Cerebellar cortex (tissue), 1 donor: ENCODE measurements around the gene SLC39A11.
A peak's percentile ranks its signal among the peaks of the same experiment; 100 is the strongest.

Experiments used
- DNase-seq: peaks from one replicate; pipeline ENCODE4 v3.0.0-alpha.2; 2015; ENCODE audit warnings: low spot score

SLC39A11 gene

GRCh38 chr17:72615627-72615991 lies 476.9 kb downstream of the SLC39A11 start:
- no peak for DNase-seq

DNA sequence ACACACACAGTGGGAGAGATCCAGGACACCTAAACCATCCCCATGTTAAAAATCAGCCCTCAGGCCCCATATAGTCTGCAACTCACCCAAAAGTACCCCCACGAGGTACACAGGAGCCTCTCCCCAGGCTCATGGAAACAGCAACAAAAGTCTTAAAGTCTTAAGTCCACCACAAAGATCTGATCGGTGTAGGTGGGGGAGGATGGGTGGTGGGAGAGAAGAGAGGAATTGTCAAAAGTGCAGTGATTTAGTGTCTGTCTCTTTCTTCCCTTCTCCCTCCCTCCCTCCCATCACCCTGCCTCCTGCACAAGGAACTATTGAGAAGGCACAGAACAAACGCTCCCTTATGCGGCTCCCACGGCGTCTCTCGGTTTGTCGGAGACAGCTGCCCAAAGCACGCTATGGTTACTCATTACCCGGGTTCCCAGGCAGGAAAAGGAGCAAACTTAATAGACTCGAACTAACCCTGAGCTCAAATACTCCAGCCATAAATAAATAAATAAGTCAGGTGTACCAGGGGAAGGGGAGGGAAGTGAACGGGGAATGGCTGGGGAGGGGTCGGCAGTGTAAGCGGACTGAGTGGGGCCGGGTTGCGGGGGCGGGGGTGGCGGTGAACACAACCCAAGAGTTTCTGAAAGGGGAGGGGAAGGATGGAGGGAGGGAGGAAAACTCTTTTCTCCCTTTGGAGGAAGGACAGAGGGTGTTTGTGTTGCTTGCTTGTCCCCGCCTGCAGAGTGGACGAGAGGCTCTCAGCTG lies 477.4 kb downstream of the SLC39A11 start:
- peak; percentile 4 for DNase-seq

DNA sequence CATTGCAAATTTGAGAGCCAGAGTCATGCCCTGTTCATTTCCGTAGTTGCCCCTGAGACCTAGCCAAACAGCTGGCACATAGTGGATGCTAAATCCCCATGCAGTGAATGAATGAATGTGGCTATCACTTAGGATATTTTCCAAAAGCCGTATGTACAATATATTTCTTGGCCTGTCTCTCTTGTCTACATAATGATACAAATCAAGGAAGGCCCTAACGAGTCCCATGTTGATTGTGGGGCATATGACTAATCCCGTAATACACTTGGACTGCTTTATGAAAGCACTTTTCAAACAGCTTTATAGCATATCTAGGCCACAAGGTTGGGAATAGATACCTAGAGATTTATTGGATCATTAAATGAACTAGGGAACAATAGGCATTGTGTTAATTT lies 478.0 kb downstream of the SLC39A11 start:
- DNase-seq: no peak

DNA sequence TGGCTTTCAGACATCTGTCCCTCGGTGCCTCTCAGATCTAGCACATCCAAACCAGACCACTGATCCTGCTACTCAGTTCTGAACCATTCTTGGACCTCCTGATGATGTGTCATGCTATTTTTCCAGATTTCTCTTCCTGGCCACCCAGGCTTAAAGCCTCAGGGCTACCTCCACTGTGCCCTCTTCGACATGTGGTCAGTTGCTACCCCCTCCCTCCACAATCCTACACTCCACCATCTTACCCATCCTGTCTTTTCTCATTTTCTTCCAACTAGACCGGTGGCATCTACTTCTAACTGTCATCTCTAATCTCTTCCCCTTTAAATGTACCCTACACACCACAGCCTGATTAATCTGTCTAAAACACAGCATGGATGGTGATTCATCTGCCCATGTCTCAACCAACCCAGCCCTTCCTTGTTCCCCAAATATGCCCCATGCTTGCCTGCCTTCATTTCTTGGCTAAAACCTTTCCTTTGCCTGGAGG lies 478.6 kb downstream of the SLC39A11 start:
- DNase-seq: no peak

- DNase-seq: no peak
Observed at GRCh38 chr17:72613396-72613795, 479.1 kb downstream of the SLC39A11 start.

- no peak for DNase-seq
Observed at GRCh38 chr17:72611172-72611571, 481.3 kb downstream of the SLC39A11 start.

GRCh38 chr17:72609501-72609900 lies 483.0 kb downstream of the SLC39A11 start:
- no peak for DNase-seq

DNA sequence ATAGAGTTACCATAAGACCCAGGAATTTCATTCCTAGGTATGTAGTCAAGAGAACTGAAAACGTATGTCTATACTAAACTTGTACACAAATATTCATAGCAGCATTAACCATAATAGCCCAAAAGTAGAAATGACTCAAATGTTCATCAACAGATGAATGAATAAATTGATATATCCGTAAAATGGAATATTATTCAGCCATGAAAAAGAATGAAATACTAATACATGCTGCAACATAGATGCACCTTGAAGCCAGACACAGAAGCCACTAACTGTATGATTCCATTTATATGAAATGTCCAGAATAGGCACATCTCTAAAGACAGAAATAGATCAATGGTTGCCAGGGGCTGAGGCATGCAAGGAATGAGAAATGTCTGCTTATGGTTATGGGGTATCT lies 484.1 kb downstream of the SLC39A11 start:
- DNase-seq: no peak

DNA sequence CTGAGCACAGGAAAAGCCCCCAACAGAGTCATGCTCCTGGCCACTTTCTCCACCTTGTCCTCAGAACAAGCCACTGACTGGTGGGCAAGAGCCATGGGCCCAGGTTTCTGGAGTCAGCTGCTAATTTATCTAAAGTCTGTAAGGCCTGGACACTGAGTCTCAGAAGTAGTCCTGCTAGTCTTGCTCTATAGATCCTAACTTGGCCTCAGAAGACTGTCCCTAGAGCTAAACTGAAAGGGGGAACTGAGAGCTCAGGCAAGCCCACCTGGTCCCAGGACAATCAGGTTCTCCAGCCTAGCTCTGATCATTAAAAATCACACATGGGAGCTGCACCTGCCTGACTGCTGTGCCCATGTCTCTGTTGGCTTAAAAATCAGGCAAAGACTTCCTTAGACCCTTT lies 485.8 kb downstream of the SLC39A11 start:
- DNase-seq: no peak

- no peak for DNase-seq
Observed at GRCh38 chr17:72605543-72605942, 486.9 kb downstream of the SLC39A11 start.

DNA sequence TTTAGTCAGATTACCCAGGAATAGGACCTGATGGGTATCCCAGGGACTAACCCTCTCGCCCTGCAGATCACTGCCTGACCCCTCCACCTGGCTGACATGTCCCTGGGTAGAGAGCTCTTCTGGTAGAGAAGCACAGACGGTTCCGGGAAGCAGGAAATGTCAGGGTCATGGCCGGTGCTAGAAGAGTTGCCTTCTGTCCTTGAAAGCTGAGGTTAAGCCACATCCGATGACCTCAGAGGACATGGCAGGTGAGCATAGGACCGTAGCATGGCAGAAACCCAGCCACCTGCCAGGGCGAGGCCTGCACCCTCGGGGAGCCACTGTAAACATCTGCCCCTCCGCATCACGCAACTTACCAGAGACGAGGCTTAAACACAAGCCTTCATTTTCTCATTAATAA lies 488.0 kb downstream of the SLC39A11 start:
- DNase-seq: no peak

GRCh38 chr17:72603420-72604242 lies 488.9 kb downstream of the SLC39A11 start:
- no peak for DNase-seq

GRCh38 chr17:72602517-72603419 lies 489.7 kb downstream of the SLC39A11 start:
- no peak for DNase-seq

DNA sequence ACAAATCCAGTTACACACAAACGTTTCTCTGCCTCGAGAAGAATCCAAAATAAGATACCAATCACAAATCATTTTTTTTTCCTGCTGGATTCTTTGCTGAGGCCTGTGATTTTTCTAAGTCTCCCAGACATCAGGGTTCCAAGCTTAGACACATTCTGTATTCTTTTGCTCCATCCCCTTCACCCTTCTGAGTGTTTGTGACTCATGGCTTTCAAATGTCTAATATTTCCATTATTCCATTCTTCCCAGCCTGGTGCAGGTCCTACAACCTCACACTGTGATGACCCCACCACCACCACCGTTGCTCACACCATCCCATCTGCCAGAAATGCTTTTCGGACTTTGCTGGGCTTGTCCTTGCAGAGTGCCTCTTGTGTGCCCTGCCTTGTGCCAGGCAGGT lies 491.6 kb downstream of the SLC39A11 start:
- DNase-seq: no peak

DNA sequence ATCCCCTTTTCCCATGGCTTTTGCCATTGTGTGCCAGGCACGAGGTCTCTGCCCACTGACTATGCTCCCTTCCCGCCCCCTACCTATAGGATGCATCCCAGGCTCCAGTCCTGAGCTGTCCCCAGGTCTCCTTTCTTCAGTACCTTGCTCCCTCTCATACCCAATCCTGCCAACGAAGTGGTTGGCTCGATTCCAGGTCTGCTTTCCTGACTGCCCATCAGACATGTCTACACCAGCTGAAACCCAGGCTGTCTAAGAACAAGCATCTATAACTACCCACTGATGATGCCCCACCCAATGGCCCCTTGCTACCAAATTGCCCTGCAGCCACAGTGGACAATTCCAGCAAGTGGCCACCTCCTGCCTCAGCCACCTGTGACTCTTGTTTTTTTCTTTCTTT lies 492.6 kb downstream of the SLC39A11 start:
- DNase-seq: no peak

DNA sequence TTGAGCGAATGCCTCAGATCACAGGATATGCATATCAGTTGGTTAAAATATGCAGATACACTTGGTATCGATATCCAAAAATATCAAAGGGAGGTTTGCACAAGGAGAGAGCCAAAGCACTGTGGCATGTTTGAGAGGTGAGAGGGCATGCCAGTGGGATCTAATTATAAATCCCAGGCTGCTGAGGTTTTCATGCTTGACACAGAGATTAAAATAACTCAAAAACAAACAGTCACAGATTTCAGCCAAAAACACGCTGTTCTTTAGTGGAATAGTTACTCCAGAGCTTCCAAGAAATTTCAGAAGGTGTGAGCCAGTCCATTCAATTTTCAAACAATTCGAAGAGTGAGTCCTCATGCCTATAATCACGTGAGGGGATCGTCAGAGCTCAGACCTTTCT lies 493.8 kb downstream of the SLC39A11 start:
- no peak for DNase-seq

DNA sequence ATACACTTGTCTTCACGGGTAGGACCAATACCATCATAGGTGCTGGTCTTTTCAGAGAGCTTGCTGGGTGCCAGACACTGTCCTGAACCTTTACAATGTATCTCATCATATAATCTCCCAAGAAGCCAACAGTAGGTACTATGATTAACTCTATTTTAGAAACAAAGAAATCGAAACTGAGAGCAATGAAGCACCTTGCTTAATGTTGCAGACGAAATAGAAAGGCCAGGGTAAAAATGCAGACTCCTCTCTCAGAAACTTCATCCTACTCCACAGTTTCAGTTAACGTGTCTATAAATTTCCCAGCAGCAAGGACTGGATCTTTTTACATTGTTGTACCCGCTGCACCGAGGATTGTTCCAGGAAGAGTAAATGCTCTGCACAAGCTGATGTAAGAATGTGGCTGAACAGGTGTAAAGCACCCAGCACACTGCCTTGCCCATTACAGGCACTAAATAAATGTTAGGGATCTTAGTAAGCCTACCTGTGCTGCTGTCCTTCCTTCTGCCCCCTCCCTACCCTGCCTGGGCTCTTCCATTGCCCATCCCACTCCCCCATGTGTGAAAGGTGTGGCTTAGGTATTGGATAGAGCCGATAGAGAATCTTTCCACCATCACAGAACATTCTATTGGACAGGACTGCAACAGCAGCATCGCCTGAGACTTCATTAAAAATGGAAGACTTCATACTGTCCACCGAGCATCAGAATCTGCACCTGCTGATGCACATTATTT lies 495.0 kb downstream of the SLC39A11 start:
- no peak for DNase-seq
